GM19438 (cell line): ENCODE results near the gene GATAD2A.

ENCODE experiments used
- ATAC-seq: cut with Tn5 transposase; IDR thresholded peaks from one replicate; pipeline ENCODE4 v1.9.1; 2021; ENCODE audit warnings: low read depth; ENCODE audit not compliant: unreplicated experiment

The GATAD2A gene

DNA sequence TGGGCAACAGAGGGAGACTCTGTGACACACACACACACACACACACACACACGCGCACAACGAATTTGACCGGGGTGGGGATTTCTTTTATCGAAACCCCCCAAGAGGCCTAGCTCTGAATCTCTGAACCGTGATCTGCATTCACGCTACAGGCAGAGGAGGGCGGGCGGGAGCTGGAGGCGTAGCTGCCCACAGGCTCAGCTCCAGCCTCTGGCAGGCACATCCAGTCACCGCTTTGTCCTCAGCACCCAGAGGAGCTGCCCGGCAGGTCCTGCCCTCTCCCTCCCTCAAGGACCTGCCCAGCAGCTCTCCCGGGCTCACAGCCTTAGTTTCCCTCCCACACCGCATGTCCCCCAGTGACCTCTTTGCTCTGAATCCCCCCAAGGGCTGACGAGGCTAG lies 152.6 kb downstream of the GATAD2A start:
- no peak for ATAC-seq
